ENCODE data around the gene HOXA7.

HOXA7 gene

DNA sequence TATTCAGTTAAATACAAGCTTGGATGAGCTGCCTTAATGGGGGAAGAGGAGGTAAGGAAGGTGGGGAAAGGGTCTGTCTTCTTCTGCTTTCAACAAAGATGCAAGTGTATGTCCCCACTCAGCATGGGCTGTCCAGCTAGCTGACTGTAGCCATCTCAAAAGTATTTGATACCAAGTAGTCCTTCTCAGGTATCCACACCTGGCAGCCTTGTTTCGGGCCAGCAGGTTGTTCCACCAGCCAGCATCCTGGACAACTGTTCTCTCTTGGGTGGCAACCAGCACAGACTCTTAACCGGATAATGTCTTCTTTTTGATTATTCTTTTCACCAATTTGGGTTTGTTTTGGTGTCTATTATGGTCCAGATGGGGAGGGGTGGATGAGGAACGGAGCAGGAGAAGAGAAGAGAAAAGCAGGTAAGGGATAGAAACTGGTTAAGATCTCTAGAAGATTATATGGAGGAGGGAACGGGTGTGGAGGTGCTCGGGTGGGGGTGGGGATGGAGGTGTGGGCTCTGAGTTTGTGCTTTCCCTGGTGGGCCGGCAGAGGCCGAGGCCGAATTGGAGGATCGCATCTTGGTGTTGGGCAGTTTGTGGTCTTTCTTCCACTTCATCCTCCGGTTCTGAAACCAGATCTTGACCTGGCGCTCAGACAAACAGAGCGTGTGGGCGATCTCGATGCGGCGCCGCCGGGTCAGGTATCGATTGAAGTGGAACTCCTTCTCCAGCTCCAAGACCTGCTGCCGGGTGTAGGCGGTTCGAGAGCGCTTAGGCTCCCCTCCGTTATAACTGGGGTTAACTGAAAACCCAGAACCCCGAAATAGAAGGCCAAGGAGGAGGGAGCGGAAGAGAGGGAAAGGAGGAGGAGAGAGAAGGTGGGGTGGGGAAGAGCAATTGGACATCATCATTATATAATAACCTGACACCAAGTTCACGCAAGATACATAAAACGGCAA lies 27.4 kb downstream of the HOXA7 start:
- in situ Hi-C loops (cut with MboI; ENCODE audit: low pct_unique_long_range_greater_than_20kb, low sequenced_read_pairs, unreplicated experiment) = no loop called here
- TF ChIP-seq, protein P1, sequence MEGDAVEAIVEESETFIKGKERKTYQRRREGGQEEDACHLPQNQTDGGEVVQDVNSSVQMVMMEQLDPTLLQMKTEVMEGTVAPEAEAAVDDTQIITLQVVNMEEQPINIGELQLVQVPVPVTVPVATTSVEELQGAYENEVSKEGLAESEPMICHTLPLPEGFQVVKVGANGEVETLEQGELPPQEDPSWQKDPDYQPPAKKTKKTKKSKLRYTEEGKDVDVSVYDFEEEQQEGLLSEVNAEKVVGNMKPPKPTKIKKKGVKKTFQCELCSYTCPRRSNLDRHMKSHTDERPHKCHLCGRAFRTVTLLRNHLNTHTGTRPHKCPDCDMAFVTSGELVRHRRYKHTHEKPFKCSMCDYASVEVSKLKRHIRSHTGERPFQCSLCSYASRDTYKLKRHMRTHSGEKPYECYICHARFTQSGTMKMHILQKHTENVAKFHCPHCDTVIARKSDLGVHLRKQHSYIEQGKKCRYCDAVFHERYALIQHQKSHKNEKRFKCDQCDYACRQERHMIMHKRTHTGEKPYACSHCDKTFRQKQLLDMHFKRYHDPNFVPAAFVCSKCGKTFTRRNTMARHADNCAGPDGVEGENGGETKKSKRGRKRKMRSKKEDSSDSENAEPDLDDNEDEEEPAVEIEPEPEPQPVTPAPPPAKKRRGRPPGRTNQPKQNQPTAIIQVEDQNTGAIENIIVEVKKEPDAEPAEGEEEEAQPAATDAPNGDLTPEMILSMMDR (IDR thresholded peaks at IDR 0.05; ENCODE audit: extremely low read depth, insufficient read depth, missing control alignments) = no peak

DNA sequence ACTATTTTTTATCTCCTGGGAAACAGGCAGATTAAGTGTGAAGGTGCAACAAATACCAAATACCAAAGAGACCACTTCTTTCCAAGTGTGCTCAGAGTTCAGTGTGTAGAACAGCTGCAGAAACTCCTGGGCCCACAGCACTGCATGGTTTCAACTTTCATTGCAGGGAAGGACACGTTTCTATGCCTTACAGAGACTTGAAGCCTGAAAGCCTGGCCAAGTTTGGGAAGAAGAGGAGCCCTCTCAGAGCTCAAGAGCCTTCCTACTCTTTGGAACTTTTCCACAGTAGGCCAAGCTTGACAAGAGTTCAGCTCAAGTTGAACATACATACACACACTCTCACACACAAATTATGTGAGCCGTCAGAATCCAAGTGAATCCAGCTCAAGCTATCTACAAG lies 28.4 kb downstream of the HOXA7 start:
- in situ Hi-C loops (cut with MboI; ENCODE audit: low pct_unique_long_range_greater_than_20kb, low sequenced_read_pairs, unreplicated experiment) = no loop called here
- no peak for DNase-seq (ENCODE audit: low spot score)
- TF ChIP-seq, protein P1 (IDR thresholded peaks at IDR 0.05; ENCODE audit: extremely low read depth, insufficient read depth, missing control alignments) = no peak

More for the DNA sequence above, 27.4 kb downstream of the HOXA7 start:
- DNase-seq (ENCODE audit: low spot score) = no peak

DNA sequence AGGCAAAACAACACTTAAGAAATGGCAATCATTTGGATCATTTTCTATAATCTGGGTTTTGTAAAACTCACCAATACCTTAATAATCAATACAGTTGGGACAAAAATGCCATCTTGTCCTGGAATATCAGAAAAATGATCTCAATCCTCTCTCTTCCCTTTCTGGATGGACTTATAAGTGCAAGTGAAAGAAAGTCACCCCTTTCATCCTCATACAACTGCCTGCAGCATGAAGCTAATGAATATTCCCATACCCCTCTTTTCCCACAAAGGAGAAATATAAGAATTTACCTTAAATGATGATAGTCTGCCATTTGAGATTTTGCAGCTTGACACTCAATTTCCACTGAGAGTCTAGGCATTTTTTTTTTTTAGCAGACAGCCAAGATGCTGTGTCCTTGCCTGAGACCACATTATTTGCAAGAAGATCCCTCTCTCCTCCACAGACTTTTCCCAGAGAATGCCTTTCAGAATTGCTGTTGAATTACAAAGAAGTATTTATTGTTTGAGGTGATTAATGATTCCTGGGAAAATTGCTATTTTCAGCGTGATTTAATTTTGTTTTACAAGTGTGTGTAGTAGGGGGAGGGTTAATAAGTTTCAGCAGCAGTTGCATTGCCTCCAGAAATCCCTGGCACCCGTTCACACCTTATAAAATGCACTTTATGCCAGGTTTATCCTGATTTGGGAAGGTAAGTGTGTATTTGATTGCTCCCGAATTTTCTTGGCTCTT lies 29.7 kb downstream of the HOXA7 start:
- TF ChIP-seq, protein P1 (IDR thresholded peaks at IDR 0.05; ENCODE audit: extremely low read depth, insufficient read depth, missing control alignments) = no peak
- in situ Hi-C loops (cut with MboI; ENCODE audit: low pct_unique_long_range_greater_than_20kb, low sequenced_read_pairs, unreplicated experiment) = no loop called here
- no peak for DNase-seq (ENCODE audit: low spot score)

DNA sequence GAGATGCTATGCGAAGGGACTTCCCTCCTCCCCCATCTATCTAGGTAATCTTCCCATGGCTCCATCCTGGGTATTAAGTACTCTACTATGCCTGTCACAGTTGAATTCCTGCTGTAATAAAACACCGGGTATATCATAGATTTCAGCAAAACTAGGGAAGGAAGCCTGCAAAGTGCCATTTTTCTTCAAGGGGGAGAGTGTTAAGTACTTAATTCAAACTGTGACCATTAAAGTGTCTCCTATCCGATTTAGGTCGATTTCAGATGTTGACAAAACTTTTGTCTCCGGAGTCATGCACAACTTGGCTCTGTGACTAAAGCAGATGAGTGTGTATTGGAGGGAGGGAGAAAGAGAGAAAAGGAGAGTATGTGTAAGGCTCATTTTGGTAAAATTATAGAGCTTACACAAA lies 30.5 kb downstream of the HOXA7 start:
- TF ChIP-seq, protein P1 (IDR thresholded peaks at IDR 0.05; ENCODE audit: extremely low read depth, insufficient read depth, missing control alignments) = no peak
- in situ Hi-C loops (cut with MboI; ENCODE audit: low pct_unique_long_range_greater_than_20kb, low sequenced_read_pairs, unreplicated experiment) = no loop called here
- no peak for DNase-seq (ENCODE audit: low spot score)

DNA sequence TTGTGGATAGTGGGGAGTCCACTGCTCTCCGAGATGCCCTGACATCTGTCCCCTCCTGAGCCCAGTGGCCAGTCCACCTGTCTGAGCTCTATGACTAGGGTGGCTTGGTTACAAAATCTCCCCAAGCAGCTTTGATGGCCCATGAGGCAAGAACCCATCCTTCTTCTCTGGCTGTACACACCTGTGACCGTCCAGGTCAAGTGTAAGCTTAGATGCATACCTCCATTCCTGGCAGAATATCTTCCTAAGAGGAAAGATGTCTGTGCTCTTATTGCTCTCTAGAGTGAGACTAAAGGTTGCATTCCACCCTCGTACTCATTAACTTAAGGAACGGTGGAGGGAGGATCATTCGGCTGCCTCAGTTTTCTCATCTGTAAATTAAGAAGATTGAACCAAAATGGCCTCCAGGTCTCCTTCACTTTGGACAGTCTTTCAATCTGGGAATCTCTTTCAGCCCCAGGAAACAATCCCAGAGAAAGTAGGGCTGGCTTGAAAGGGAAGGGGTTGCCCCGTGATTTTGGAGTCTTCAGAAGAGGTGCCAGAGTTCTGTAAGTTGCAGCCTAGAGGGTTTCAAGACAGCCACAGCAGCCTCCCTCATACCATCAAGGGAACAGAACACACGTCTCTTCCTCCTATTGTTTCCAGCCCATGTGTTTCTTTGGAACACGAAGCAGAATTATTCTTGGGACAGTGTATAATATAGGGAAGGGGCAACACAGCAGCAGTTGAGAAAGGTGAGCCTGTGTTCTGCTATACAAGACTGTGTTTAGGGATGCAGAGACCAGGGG lies 31.4 kb downstream of the HOXA7 start:
- DNase-seq (ENCODE audit: low spot score) = no peak
- TF ChIP-seq, protein P1 (IDR thresholded peaks at IDR 0.05; ENCODE audit: extremely low read depth, insufficient read depth, missing control alignments) = no peak
- in situ Hi-C loops (cut with MboI; ENCODE audit: low pct_unique_long_range_greater_than_20kb, low sequenced_read_pairs, unreplicated experiment) = no loop called here
